ENCODE results near the gene HNRNPA3. TPM values are rescaled to one million over a fixed set of nuclear protein-coding genes. Genes with fewer than 3 reads are reported as not detected.

HNRNPA3 gene
- total RNA-seq, 1 experiment from 2014 or later, result 406 TPM

DNA sequence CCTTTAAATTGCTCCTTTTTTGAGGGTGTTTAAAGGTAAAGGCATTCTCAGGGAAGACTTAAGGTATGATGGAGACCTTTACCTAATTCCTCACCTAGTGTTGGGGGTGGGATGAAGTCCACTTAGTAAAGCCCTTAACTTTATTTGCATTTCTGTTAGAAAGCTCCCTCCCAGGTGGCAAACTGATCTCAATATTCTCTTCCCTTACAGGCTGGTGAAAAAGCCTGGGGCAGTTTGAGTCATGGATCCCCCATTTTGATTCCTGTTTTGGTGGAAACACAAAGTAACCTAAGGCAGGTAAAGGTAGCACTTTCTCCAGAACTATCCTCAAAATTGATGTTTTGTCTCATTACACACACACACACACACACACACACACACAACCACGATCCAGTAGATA lies 33.8 kb upstream of the HNRNPA3 start:
- ATAC-seq (peak; percentile 77), DNase-seq (ENCODE audit: low spot score) (no peak)
- TF ChIP-seq IRF1 (CRISPR knock-in tag; IDR thresholded peaks at IDR 0.05) (no peak), KAT7 (CRISPR knock-in tag; IDR thresholded peaks at IDR 0.05; ENCODE audit: borderline replicate concordance) (no peak), ZNF138 (CRISPR knock-in tag; conservative IDR thresholded peaks at IDR 0.05) (no peak), ARID4B (CRISPR knock-in tag; IDR thresholded peaks at IDR 0.05; ENCODE audit: borderline replicate concordance) (no peak), GABPB1 (CRISPR knock-in tag; IDR thresholded peaks at IDR 0.05) (no peak), GRHL2 (CRISPR knock-in tag; IDR thresholded peaks at IDR 0.05; ENCODE audit: insufficient replicate concordance, severe bottlenecking) (no peak), ELF4 (CRISPR knock-in tag; IDR thresholded peaks at IDR 0.05; ENCODE audit: low read depth) (no peak), NFYB (CRISPR knock-in tag; conservative IDR thresholded peaks at IDR 0.05; ENCODE audit: low read depth) (no peak), ERG (CRISPR knock-in tag; IDR thresholded peaks at IDR 0.05) (no peak), FOXP1 (CRISPR knock-in tag; IDR thresholded peaks at IDR 0.05; ENCODE audit: borderline replicate concordance) (no peak), FOXJ3 (CRISPR knock-in tag; IDR thresholded peaks at IDR 0.05; ENCODE audit: borderline replicate concordance) (no peak), STAT6 (CRISPR knock-in tag; conservative IDR thresholded peaks at IDR 0.05; ENCODE audit: low read depth) (no peak)
- TF ChIP-seq, protein P1, sequence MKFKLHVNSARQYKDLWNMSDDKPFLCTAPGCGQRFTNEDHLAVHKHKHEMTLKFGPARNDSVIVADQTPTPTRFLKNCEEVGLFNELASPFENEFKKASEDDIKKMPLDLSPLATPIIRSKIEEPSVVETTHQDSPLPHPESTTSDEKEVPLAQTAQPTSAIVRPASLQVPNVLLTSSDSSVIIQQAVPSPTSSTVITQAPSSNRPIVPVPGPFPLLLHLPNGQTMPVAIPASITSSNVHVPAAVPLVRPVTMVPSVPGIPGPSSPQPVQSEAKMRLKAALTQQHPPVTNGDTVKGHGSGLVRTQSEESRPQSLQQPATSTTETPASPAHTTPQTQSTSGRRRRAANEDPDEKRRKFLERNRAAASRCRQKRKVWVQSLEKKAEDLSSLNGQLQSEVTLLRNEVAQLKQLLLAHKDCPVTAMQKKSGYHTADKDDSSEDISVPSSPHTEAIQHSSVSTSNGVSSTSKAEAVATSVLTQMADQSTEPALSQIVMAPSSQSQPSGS (CRISPR knock-in tag; IDR thresholded peaks at IDR 0.05; ENCODE audit: borderline replicate concordance, low read depth), result no peak
- TF ChIP-seq, protein P2, sequence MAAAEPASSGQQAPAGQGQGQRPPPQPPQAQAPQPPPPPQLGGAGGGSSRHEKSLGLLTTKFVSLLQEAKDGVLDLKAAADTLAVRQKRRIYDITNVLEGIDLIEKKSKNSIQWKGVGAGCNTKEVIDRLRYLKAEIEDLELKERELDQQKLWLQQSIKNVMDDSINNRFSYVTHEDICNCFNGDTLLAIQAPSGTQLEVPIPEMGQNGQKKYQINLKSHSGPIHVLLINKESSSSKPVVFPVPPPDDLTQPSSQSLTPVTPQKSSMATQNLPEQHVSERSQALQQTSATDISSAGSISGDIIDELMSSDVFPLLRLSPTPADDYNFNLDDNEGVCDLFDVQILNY (CRISPR knock-in tag; IDR thresholded peaks at IDR 0.05), result no peak
- peaks cover 2% of the 10 kb centered on the region; the same call in 1 of the 2 replicates for H3K27me3 Mint-ChIP-seq (ENCODE audit: low read depth)
- peaks cover 20% of the 10 kb centered on the region for H3K4me1 Mint-ChIP-seq
- H3K36me3 Mint-ChIP-seq, result no peaks in the 10 kb centered on the region
- CTCF ChIA-PET, result interaction anchor here (0.7 to 3.2 kb wide), 7 partner anchors 14 to 525 kb away, joined by 3 to 22 read pairs (median 4); partner anchors contain the start of gene NFE2L2
- H3K9me3 Mint-ChIP-seq, result no peaks in the 10 kb centered on the region
- POLR2A ChIA-PET, result no interaction called here
- H3K27ac Mint-ChIP-seq, result peak overlapping the region; percentile 69
- H3K4me3 Mint-ChIP-seq, result peak overlapping the region; percentile 0; the same call in 1 of the 2 replicates

All from WTC11 (cell line).